Measurements from ENCODE around the gene KCTD5.
"Not testable (repeated sequence)": the region's sequence is repeated elsewhere in the genome, so short reads cannot be mapped to it uniquely, and the experiment has no call there.

Gene KCTD5, protein sequence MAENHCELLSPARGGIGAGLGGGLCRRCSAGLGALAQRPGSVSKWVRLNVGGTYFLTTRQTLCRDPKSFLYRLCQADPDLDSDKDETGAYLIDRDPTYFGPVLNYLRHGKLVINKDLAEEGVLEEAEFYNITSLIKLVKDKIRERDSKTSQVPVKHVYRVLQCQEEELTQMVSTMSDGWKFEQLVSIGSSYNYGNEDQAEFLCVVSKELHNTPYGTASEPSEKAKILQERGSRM

GRCh38 chr16:2682209-2683021 is at the start of gene KCTD5:
TSS of gene KCTD5 (plus strand) at chr16:2682523. CDS start at chr16:2682549, 26 bp downstream.
- H3K4me3 ChIP-seq (ENCODE audit: low read depth, low read length): peak within 1 kb of the TSS; percentile 89
- no peak for TF ChIP-seq CTCF (IDR thresholded peaks at IDR 0.05; ENCODE audit: insufficient read depth, low read length, missing control alignments)
- POLR2A ChIA-PET: interaction anchor here (0.6 to 1.4 kb wide), 15 partner anchors 9 to 1261 kb away, joined by 3 to 15 read pairs (median 3); partner anchors contain the start of genes PRSS27 and TRAF7
- peak; percentile 68 for DNase-seq (ENCODE audit: low read depth, low spot score)
- CTCF ChIA-PET: no interaction called here

- TF ChIP-seq CTCF (IDR thresholded peaks at IDR 0.05; ENCODE audit: insufficient read depth, low read length, missing control alignments): peak; percentile 11
- DNase-seq (ENCODE audit: low read depth, low spot score); POLR2A ChIA-PET; H3K4me3 ChIP-seq (ENCODE audit: low read depth, low read length); CTCF ChIA-PET: not testable (repeated sequence)
These were observed 43.1 kb upstream of the KCTD5 start for GRCh38 chr16:2639071-2639721.

DNA sequence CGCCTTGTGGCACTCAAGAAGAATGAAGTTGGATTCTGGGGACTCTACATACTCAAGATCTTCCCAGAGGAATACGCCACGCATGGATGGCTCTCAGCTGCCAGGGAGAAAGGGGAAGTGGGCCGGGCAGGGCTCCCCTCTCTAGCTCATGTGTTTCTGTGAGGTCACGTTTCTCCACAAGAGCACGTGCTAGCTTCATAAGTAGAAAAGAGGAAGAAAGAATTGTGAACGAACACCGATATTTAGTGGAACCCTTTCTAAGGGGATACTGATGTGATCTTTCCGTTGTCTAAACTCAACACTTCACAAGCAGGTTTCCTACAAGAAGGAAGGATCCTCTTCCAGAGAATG is 42.6 kb upstream of the KCTD5 start:
- CTCF ChIA-PET; DNase-seq (ENCODE audit: low read depth, low spot score); H3K4me3 ChIP-seq (ENCODE audit: low read depth, low read length); POLR2A ChIA-PET: not testable (repeated sequence)

DNA sequence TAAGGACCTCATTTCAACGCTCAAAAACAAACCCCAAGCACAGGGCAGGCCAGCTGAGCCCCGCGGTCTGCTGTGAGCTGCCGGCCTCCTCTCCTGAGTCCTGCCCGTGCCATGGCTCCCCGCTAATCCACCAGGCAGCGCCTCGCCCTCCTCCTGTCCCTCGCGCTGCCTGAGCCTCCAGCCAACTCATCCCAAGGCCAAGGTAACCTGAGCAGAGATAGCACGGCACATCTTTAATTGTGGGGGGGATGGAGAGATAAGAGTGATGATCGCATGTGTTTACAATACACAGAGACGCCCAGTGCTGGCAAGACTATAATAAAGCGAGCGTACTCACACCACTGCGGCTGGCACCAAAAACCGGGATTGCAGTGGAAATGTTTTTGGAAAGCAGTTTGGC is 39.8 kb upstream of the KCTD5 start:
- POLR2A ChIA-PET; CTCF ChIA-PET; DNase-seq (ENCODE audit: low read depth, low spot score); H3K4me3 ChIP-seq (ENCODE audit: low read depth, low read length): not testable (repeated sequence)

DNA sequence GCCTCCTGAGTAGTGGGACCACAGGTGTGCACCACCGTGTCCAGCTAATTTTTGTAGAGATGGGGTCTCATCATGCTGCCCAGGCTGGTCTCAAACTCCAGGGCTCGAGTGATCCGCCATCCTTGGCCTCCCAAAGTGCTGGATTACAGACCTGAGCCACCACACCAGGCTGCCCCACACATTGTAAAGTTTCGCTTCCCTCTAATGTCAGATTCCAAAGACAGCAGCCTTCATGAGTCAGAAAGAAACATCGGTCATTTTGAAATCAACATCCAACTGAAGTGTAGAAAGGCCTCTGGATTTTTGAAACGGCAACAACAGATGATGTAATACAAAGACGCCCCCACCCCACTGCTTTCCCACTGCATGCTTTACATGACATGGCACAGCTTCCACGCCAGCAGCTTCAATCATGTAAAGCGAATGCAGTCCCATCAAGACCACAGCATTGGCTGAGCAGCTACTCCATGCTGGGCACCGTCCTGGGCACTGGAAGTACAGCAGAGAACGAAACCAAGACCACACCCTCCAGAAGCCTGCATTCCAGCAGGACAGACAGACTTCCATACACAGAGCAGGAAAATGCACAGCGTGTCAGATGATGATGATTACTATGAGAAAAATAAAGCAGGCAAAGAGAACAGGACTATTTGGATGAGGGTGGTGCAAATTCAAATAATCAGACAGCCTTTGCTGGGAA is 37.4 kb upstream of the KCTD5 start:
- POLR2A ChIA-PET; DNase-seq (ENCODE audit: low read depth, low spot score); CTCF ChIA-PET; H3K4me3 ChIP-seq (ENCODE audit: low read depth, low read length): not testable (repeated sequence)

GRCh38 chr16:2651268-2651871 is 31.0 kb upstream of the KCTD5 start:
- H3K4me3 ChIP-seq (ENCODE audit: low read depth, low read length); DNase-seq (ENCODE audit: low read depth, low spot score); POLR2A ChIA-PET; CTCF ChIA-PET: not testable (repeated sequence)

- H3K4me3 ChIP-seq (ENCODE audit: low read depth, low read length); CTCF ChIA-PET; POLR2A ChIA-PET; DNase-seq (ENCODE audit: low read depth, low spot score): not testable (repeated sequence)
These were observed 28.4 kb upstream of the KCTD5 start for GRCh38 chr16:2653915-2654314.

- POLR2A ChIA-PET; DNase-seq (ENCODE audit: low read depth, low spot score); CTCF ChIA-PET; H3K4me3 ChIP-seq (ENCODE audit: low read depth, low read length): not testable (repeated sequence)
These were observed 27.4 kb upstream of the KCTD5 start for GRCh38 chr16:2654949-2655348.

GRCh38 chr16:2656985-2657384 is 25.3 kb upstream of the KCTD5 start:
- DNase-seq (ENCODE audit: low read depth, low spot score): no peak
- POLR2A ChIA-PET: no interaction called here
- no peak overlapping the region for H3K4me3 ChIP-seq (ENCODE audit: low read depth, low read length)
- TF ChIP-seq CTCF (IDR thresholded peaks at IDR 0.05; ENCODE audit: insufficient read depth, low read length, missing control alignments): no peak
- CTCF ChIA-PET: no interaction called here

- CTCF ChIA-PET; POLR2A ChIA-PET; H3K4me3 ChIP-seq (ENCODE audit: low read depth, low read length); DNase-seq (ENCODE audit: low read depth, low spot score): not testable (repeated sequence)
These were observed 24.5 kb upstream of the KCTD5 start for GRCh38 chr16:2657803-2658202.

DNA sequence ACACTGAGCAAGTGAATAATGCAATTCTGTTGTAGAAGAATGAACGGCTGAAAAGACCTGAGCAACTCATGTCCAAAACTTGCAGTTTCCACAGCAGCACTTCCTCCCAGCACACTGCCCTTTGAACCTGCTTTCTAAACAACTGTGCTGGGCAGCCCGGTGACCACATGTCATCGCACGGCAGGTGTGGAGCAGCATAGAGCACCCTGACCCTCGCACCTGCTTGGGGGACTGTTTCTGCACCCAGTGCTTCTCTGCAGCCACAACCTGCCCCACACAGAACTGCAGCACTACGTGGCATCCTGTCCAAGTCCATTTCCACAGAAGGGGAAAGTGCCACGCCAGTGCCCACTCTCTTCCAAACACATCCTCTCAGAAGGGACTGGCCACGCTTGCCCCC is 22.8 kb upstream of the KCTD5 start:
- POLR2A ChIA-PET; CTCF ChIA-PET; DNase-seq (ENCODE audit: low read depth, low spot score); H3K4me3 ChIP-seq (ENCODE audit: low read depth, low read length): not testable (repeated sequence)

- H3K4me3 ChIP-seq (ENCODE audit: low read depth, low read length); POLR2A ChIA-PET; CTCF ChIA-PET; DNase-seq (ENCODE audit: low read depth, low spot score): not testable (repeated sequence)
These were observed 22.2 kb upstream of the KCTD5 start for GRCh38 chr16:2660014-2660662.

Measured in AG04449 (cell line).